ENCODE results near the gene CACNA2D4. TPM values are rescaled to one million over a fixed set of nuclear protein-coding genes. Genes with fewer than 3 reads are reported as not detected.

Gene CACNA2D4
- total and polyA plus RNA-seq, 2 donors (not counting 3 experiments of a cell fraction or from before 2014, with no cell fraction given) = 0.58 to 0.73 TPM

DNA sequence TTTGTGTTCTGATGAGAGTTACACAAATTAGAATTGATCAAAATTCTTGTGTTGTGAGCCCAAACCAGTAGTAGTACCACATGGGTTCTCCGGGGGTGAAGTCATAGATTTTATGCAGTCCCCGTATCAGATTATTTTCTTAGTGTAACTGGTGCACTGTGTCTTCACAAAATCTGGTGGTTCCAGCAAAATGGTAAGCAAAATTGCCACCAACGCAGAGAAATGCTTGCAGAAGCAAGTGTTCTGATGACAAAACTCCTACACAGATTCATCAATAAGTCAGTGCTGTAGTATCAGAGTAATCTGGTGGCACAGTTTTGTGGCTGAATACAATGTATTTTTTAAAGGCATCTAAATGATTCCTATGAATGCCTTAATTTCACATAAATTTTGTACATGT lies 1.3 kb upstream of the CACNA2D4 start:
- H3K4me2 ChIP-seq (ENCODE audit: insufficient read depth, low read length) = no peak overlapping the region
- POLR2A ChIA-PET = no interaction called here
- peaks cover 1 to 3% of the 10 kb centered on the region in 2 experiments for H3K27me3 ChIP-seq (ENCODE audit: control insufficient read depth in 2 of 2, insufficient read depth in 2 of 2, low read length in 2 of 2)
- intact Hi-C loops (cut with micrococcal nuclease) = no loop called here
- H3K4me3 ChIP-seq (replicated peaks in 1 of 3; ENCODE audit: insufficient read depth in 1 of 3, low read depth in 1 of 3, low read length in 3 of 3) = no peak overlapping the region
- dilution Hi-C loops (cut with MboI; ENCODE audit: extremely low pct_ligation_motif_present, low sequenced_read_pairs) = no loop called here
- H3K9me1 ChIP-seq (replicated peaks; ENCODE audit: control insufficient read depth, extremely low read depth, insufficient read depth, low read length) = no peaks in the 10 kb centered on the region
- H3K27ac ChIP-seq (ENCODE audit: insufficient read depth, low read depth, low read length) = no peak overlapping the region
- no peak for DNase-seq (ENCODE audit: low read depth, low spot score)
- H3K36me3 ChIP-seq (ENCODE audit: control insufficient read depth in 2 of 2, extremely low read depth in 1 of 2, insufficient read depth in 2 of 2, low read length in 2 of 2) = no peaks in the 10 kb centered on the region
- no peaks in the 10 kb centered on the region for H3K9me3 ChIP-seq (replicated peaks; ENCODE audit: control insufficient read depth, insufficient read depth, low read length)
- BruUV-seq (replicated peaks) = no TSS peak
- H4K20me1 ChIP-seq (replicated peaks; ENCODE audit: control insufficient read depth, extremely low read depth, insufficient read depth, low read length) = no peaks in the 10 kb centered on the region
- CTCF ChIA-PET = interaction anchor here (1.2 kb wide), 1 partner anchor 20 kb away, joined by 4 read pairs; no protein-coding TSS in a partner anchor
- no peaks in the 10 kb centered on the region for H3K4me1 ChIP-seq (ENCODE audit: control insufficient read depth, extremely low read depth, insufficient read depth, low read length)
- H3K79me2 ChIP-seq (ENCODE audit: control insufficient read depth, insufficient read depth, low read length) = no peaks in the 10 kb centered on the region
- no peak overlapping the region for H2AFZ ChIP-seq (ENCODE audit: low read depth, low read length)
- TF ChIP-seq, protein P1, sequence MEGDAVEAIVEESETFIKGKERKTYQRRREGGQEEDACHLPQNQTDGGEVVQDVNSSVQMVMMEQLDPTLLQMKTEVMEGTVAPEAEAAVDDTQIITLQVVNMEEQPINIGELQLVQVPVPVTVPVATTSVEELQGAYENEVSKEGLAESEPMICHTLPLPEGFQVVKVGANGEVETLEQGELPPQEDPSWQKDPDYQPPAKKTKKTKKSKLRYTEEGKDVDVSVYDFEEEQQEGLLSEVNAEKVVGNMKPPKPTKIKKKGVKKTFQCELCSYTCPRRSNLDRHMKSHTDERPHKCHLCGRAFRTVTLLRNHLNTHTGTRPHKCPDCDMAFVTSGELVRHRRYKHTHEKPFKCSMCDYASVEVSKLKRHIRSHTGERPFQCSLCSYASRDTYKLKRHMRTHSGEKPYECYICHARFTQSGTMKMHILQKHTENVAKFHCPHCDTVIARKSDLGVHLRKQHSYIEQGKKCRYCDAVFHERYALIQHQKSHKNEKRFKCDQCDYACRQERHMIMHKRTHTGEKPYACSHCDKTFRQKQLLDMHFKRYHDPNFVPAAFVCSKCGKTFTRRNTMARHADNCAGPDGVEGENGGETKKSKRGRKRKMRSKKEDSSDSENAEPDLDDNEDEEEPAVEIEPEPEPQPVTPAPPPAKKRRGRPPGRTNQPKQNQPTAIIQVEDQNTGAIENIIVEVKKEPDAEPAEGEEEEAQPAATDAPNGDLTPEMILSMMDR (IDR thresholded peaks at IDR 0.05; ENCODE audit: extremely low read depth in 1 of 2, insufficient read depth in 1 of 2, low read depth in 1 of 2, low read length in 2 of 2) = no peak
- TF ChIP-seq, protein P2, sequence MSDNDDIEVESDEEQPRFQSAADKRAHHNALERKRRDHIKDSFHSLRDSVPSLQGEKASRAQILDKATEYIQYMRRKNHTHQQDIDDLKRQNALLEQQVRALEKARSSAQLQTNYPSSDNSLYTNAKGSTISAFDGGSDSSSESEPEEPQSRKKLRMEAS (IDR thresholded peaks at IDR 0.05; ENCODE audit: insufficient read depth, insufficient read length) = no peak
- H3K9ac ChIP-seq (replicated peaks; ENCODE audit: extremely low read depth, insufficient read depth, low read length) = no peak overlapping the region
- FAIRE-seq = no peak

- no peak overlapping the region for H3K4me2 ChIP-seq (ENCODE audit: insufficient read depth, low read length)
- H3K9me1 ChIP-seq (replicated peaks; ENCODE audit: control insufficient read depth, extremely low read depth, insufficient read depth, low read length) = no peaks in the 10 kb centered on the region
- no peak overlapping the region for H3K4me3 ChIP-seq (replicated peaks in 1 of 3; ENCODE audit: insufficient read depth in 1 of 3, low read depth in 1 of 3, low read length in 3 of 3)
- peaks cover 1 to 3% of the 10 kb centered on the region in 2 experiments for H3K27me3 ChIP-seq (ENCODE audit: control insufficient read depth in 2 of 2, insufficient read depth in 2 of 2, low read length in 2 of 2)
- no peaks in the 10 kb centered on the region for H3K9me3 ChIP-seq (replicated peaks; ENCODE audit: control insufficient read depth, insufficient read depth, low read length)
- TF ChIP-seq, protein P2 (IDR thresholded peaks at IDR 0.05; ENCODE audit: insufficient read depth, insufficient read length) = no peak
- TF ChIP-seq GATA2 (IDR thresholded peaks at IDR 0.05; ENCODE audit: insufficient read depth, insufficient read length, low read depth, low read length) (no peak), FOS (IDR thresholded peaks at IDR 0.05; ENCODE audit: borderline replicate concordance, insufficient read depth, low read length) (no peak), POLR2AphosphoS5 (IDR thresholded peaks at IDR 0.05; ENCODE audit: insufficient read depth, low read depth, low read length) (no peak), POLR2A (IDR thresholded peaks at IDR 0.05; ENCODE audit: low read depth, low read length) (no peak), JUN (IDR thresholded peaks at IDR 0.05; ENCODE audit: borderline replicate concordance, insufficient read depth, insufficient read length, low read depth) (no peak)
- no peaks in the 10 kb centered on the region for H3K79me2 ChIP-seq (ENCODE audit: control insufficient read depth, insufficient read depth, low read length)
- DNase-seq (ENCODE audit: low read depth, low spot score) (no peak), FAIRE-seq (no peak)
- intact Hi-C loops (cut with micrococcal nuclease) (no loop called here), dilution Hi-C loops (cut with MboI; ENCODE audit: extremely low pct_ligation_motif_present, low sequenced_read_pairs) (no loop called here)
- H3K9ac ChIP-seq (replicated peaks; ENCODE audit: extremely low read depth, insufficient read depth, low read length) = no peak overlapping the region
- no peak overlapping the region for H2AFZ ChIP-seq (ENCODE audit: low read depth, low read length)
- no peaks in the 10 kb centered on the region for H3K4me1 ChIP-seq (ENCODE audit: control insufficient read depth, extremely low read depth, insufficient read depth, low read length)
- no peaks in the 10 kb centered on the region for H3K36me3 ChIP-seq (ENCODE audit: control insufficient read depth in 2 of 2, extremely low read depth in 1 of 2, insufficient read depth in 2 of 2, low read length in 2 of 2)
- ChIA-PET POLR2A (no interaction called here), CTCF (interaction anchor here (1.2 kb wide), 1 partner anchor 21 kb away, joined by 4 read pairs; no protein-coding TSS in a partner anchor)
- no TSS peak for BruUV-seq (replicated peaks)
- no peak overlapping the region for H3K27ac ChIP-seq (ENCODE audit: insufficient read depth, low read depth, low read length)
- no peaks in the 10 kb centered on the region for H4K20me1 ChIP-seq (replicated peaks; ENCODE audit: control insufficient read depth, extremely low read depth, insufficient read depth, low read length)
These were observed 832 bp upstream of the CACNA2D4 start for GRCh38 chr12:1919284-1919683.

All from endothelial cell of umbilical vein (primary cell).